ENCODE data around the gene CMTM7.
"Not testable (repeated sequence)": the region's sequence is repeated elsewhere in the genome, so short reads cannot be mapped to it uniquely, and the experiment has no call there.

CMTM7 gene

GRCh38 chr3:32471246-32471645 is 79.6 kb downstream of the CMTM7 start:
- no peak for DNase-seq (ENCODE audit: low read depth)
- no peak overlapping the region for H3K4me3 ChIP-seq (ENCODE audit: low read depth, low read length)

GRCh38 chr3:32472151-32472550 is 80.5 kb downstream of the CMTM7 start:
- not testable (repeated sequence) for H3K4me3 ChIP-seq (ENCODE audit: low read depth, low read length); DNase-seq (ENCODE audit: low read depth)

More at GRCh38 chr3:32471246-32471645, 79.6 kb downstream of the CMTM7 start:
- no peak for TF ChIP-seq CTCF (IDR thresholded peaks at IDR 0.05; ENCODE audit: low read depth, low read length, missing control alignments)

GRCh38 chr3:32474201-32474600 is 82.5 kb downstream of the CMTM7 start:
- no peak for DNase-seq (ENCODE audit: low read depth)
- no peak for TF ChIP-seq CTCF (IDR thresholded peaks at IDR 0.05; ENCODE audit: low read depth, low read length, missing control alignments)

GRCh38 chr3:32480604-32481003 is 89.0 kb downstream of the CMTM7 start:
- no peak overlapping the region for H3K4me3 ChIP-seq (ENCODE audit: low read depth, low read length)
- no peak for TF ChIP-seq CTCF (IDR thresholded peaks at IDR 0.05; ENCODE audit: low read depth, low read length, missing control alignments)
- no peak for DNase-seq (ENCODE audit: low read depth)

More at GRCh38 chr3:32474201-32474600, 82.5 kb downstream of the CMTM7 start:
- H3K4me3 ChIP-seq (ENCODE audit: low read depth, low read length) = no peak overlapping the region

- TF ChIP-seq CTCF (IDR thresholded peaks at IDR 0.05; ENCODE audit: low read depth, low read length, missing control alignments) = no peak
- DNase-seq (ENCODE audit: low read depth) = no peak
- H3K4me3 ChIP-seq (ENCODE audit: low read depth, low read length) = no peak overlapping the region
These were observed 90.4 kb downstream of the CMTM7 start for GRCh38 chr3:32481791-32482631.

- TF ChIP-seq CTCF (IDR thresholded peaks at IDR 0.05; ENCODE audit: low read depth, low read length, missing control alignments) = no peak
- DNase-seq (ENCODE audit: low read depth) = no peak
- no peak overlapping the region for H3K4me3 ChIP-seq (ENCODE audit: low read depth, low read length)
These were observed 91.0 kb downstream of the CMTM7 start for GRCh38 chr3:32482693-32483092.

GRCh38 chr3:32483772-32484171 is 92.1 kb downstream of the CMTM7 start:
- DNase-seq (ENCODE audit: low read depth) = no peak
- H3K4me3 ChIP-seq (ENCODE audit: low read depth, low read length) = no peak overlapping the region
- TF ChIP-seq CTCF (IDR thresholded peaks at IDR 0.05; ENCODE audit: low read depth, low read length, missing control alignments) = no peak
